Calu3 (cell line): Measurements from ENCODE around the gene TMEM120B. TPM values are rescaled to one million over a fixed set of nuclear protein-coding genes. Genes with fewer than 3 reads are reported as not detected.
"Not testable (repeated sequence)": the region's sequence is repeated elsewhere in the genome, so short reads cannot be mapped to it uniquely, and the experiment has no call there.

Experiments
- BruUV-seq: library from RNA; stranded (reverse); fragments of 400-500 nt; replicated peaks from 2 replicates; lab custom pipeline; 2021; lab: Mats Ljungman, UMichigan
- CTCF ChIA-PET: fragments of 300-600 bp; sonication (Branson Sonifier 250); formaldehyde crosslinking; loops from one replicate; lab custom pipeline; 2022; ENCODE audit warnings: antibody characterized with exemption; lab: Charles Lee
- DNase-seq: peaks from one replicate; pipeline ENCODE4 v3.0.0; 2022
- H3K27ac Mint-ChIP-seq: one replicate; pipeline ENCODE4 v1.8.0; 2022; ENCODE audit warnings: mixed read lengths; ENCODE audit not compliant: unreplicated experiment
- H3K27me3 Mint-ChIP-seq: one replicate; pipeline ENCODE4 v1.8.0; 2022; ENCODE audit warnings: mixed read lengths; ENCODE audit not compliant: unreplicated experiment
- H3K36me3 Mint-ChIP-seq: one replicate; pipeline ENCODE4 v1.8.0; 2022; ENCODE audit warnings: mild to moderate bottlenecking, moderate library complexity, mixed read lengths; ENCODE audit not compliant: insufficient read depth, unreplicated experiment
- H3K4me1 Mint-ChIP-seq: one replicate; pipeline ENCODE4 v1.8.0; 2022; ENCODE audit warnings: mild to moderate bottlenecking, low read depth, mixed read lengths; ENCODE audit not compliant: unreplicated experiment
- H3K4me3 Mint-ChIP-seq: one replicate; pipeline ENCODE4 v1.8.0; 2022; ENCODE audit warnings: mild to moderate bottlenecking, low read depth, moderate library complexity, mixed read lengths; ENCODE audit not compliant: unreplicated experiment
- H3K9me3 Mint-ChIP-seq: one replicate; pipeline ENCODE4 v1.8.0; 2022; ENCODE audit warnings: low read depth, mixed read lengths; ENCODE audit not compliant: unreplicated experiment
- CTCF ChIP-seq: fragments of 200-600 bp; IDR thresholded peaks from one replicate; pipeline ENCODE4 v1.8.0; 2022; ENCODE audit warnings: antibody characterized with exemption; ENCODE audit not compliant: unreplicated experiment
- intact Hi-C: fragments of 100-400 bp; cut with micrococcal nuclease; formaldehyde crosslinking; loops from one replicate; pipeline ENCODE4 v1.10.0; 2022; ENCODE audit not compliant: unreplicated experiment
- total RNA-seq: library from RNA; stranded (reverse); gene quantifications from 2 replicates; pipeline ENCODE4 v1.2.3, GENCODE V29; 2022

Gene TMEM120B
- total RNA-seq, 1 experiment from 2014 or later = 23.2 TPM

GRCh38 chr12:121678716-121679300 lies 33.7 kb upstream of the TMEM120B start:
- Mint-ChIP-seq H3K4me3 (no peak overlapping the region), H3K36me3 (no peaks in the 10 kb centered on the region), H3K9me3 (no peaks in the 10 kb centered on the region), H3K27me3 (no peaks in the 10 kb centered on the region), H3K4me1 (peaks cover 7% of the 10 kb centered on the region), H3K27ac (no peak overlapping the region)
- intact Hi-C loops = no loop called here
- CTCF ChIA-PET = no interaction called here
- DNase-seq = no peak
- no peak for TF ChIP-seq CTCF
- BruUV-seq = no TSS peak

- not testable (repeated sequence) for H3K27ac Mint-ChIP-seq, BruUV-seq, H3K4me1 Mint-ChIP-seq, DNase-seq, H3K27me3 Mint-ChIP-seq, H3K9me3 Mint-ChIP-seq, H3K4me3 Mint-ChIP-seq, H3K36me3 Mint-ChIP-seq
- intact Hi-C loops = loop anchor here (5.0 kb wide), 1 partner anchor 177 kb away; no protein-coding TSS in a partner anchor
- CTCF ChIA-PET = interaction anchor here (0.6 to 0.8 kb wide), 3 partner anchors 38 to 187 kb away, joined by 3 to 5 read pairs (median 3); no protein-coding TSS in a partner anchor
These were observed 32.8 kb upstream of the TMEM120B start for GRCh38 chr12:121679661-121680197.

- TF ChIP-seq CTCF = no peak
- intact Hi-C loops = no loop called here
- Mint-ChIP-seq H3K4me3 (no peak overlapping the region), H3K9me3 (no peaks in the 10 kb centered on the region), H3K27me3 (no peaks in the 10 kb centered on the region), H3K4me1 (no peaks in the 10 kb centered on the region), H3K36me3 (peaks cover 7% of the 10 kb centered on the region), H3K27ac (no peak overlapping the region)
- no TSS peak for BruUV-seq
- DNase-seq = no peak
- CTCF ChIA-PET = interaction anchor here (0.6 kb wide), 1 partner anchor 544 kb away, joined by 8 read pairs; no protein-coding TSS in a partner anchor
These were observed 23.6 kb upstream of the TMEM120B start for GRCh38 chr12:121688966-121689365.

GRCh38 chr12:121689430-121689829 lies 23.1 kb upstream of the TMEM120B start:
- peaks cover 7% of the 10 kb centered on the region for H3K36me3 Mint-ChIP-seq
- CTCF ChIA-PET = interaction anchor here (0.6 kb wide), 1 partner anchor 543 kb away, joined by 8 read pairs; no protein-coding TSS in a partner anchor
- TF ChIP-seq CTCF = no peak
- no TSS peak for BruUV-seq
- H3K27me3 Mint-ChIP-seq = no peaks in the 10 kb centered on the region
- H3K4me1 Mint-ChIP-seq = no peaks in the 10 kb centered on the region
- no peak overlapping the region for H3K27ac Mint-ChIP-seq
- H3K9me3 Mint-ChIP-seq = no peaks in the 10 kb centered on the region
- DNase-seq = no peak
- intact Hi-C loops = no loop called here
- H3K4me3 Mint-ChIP-seq = no peak overlapping the region

GRCh38 chr12:121692744-121693143 lies 19.8 kb upstream of the TMEM120B start:
- H3K4me3 Mint-ChIP-seq, BruUV-seq, H3K27me3 Mint-ChIP-seq: not testable (repeated sequence)

More at GRCh38 chr12:121692744-121693143, 19.8 kb upstream of the TMEM120B start:
- DNase-seq, H3K36me3 Mint-ChIP-seq, intact Hi-C loops, H3K9me3 Mint-ChIP-seq, H3K27ac Mint-ChIP-seq, H3K4me1 Mint-ChIP-seq: not testable (repeated sequence)
- CTCF ChIA-PET = interaction anchor here (0.6 to 2.1 kb wide), 5 partner anchors 78 to 219 kb away, joined by 3 to 10 read pairs (median 4); no protein-coding TSS in a partner anchor
